ENCODE measurements around the gene VSTM2A.

VSTM2A gene

GRCh38 chr7:54560198-54560597 lies 18.0 kb downstream of the VSTM2A start:
- H3K9me3 Mint-ChIP-seq = no peaks in the 10 kb centered on the region
- H3K36me3 Mint-ChIP-seq (ENCODE audit: low read depth) = no peaks in the 10 kb centered on the region
- no peaks in the 10 kb centered on the region for H3K4me1 Mint-ChIP-seq (ENCODE audit: low read depth)
- H3K27me3 Mint-ChIP-seq = no peaks in the 10 kb centered on the region
- H3K4me3 Mint-ChIP-seq = no peak overlapping the region
- intact Hi-C loops (cut with micrococcal nuclease) = no loop called here
- no peak overlapping the region for H3K27ac Mint-ChIP-seq

GRCh38 chr7:54560723-54561122 lies 18.5 kb downstream of the VSTM2A start:
- no peak overlapping the region for H3K4me3 Mint-ChIP-seq
- no peaks in the 10 kb centered on the region for H3K4me1 Mint-ChIP-seq (ENCODE audit: low read depth)
- intact Hi-C loops (cut with micrococcal nuclease) = no loop called here
- no peaks in the 10 kb centered on the region for H3K36me3 Mint-ChIP-seq (ENCODE audit: low read depth)
- H3K27ac Mint-ChIP-seq = no peak overlapping the region
- H3K9me3 Mint-ChIP-seq = no peaks in the 10 kb centered on the region
- H3K27me3 Mint-ChIP-seq = no peaks in the 10 kb centered on the region

- H3K4me3 Mint-ChIP-seq = no peak overlapping the region
- H3K9me3 Mint-ChIP-seq = no peaks in the 10 kb centered on the region
- H3K4me1 Mint-ChIP-seq (ENCODE audit: low read depth) = no peaks in the 10 kb centered on the region
- no peak overlapping the region for H3K27ac Mint-ChIP-seq
- intact Hi-C loops (cut with micrococcal nuclease) = no loop called here
- no peaks in the 10 kb centered on the region for H3K27me3 Mint-ChIP-seq
- no peaks in the 10 kb centered on the region for H3K36me3 Mint-ChIP-seq (ENCODE audit: low read depth)
Measured at GRCh38 chr7:54563329-54563916, 21.2 kb downstream of the VSTM2A start.

- no peaks in the 10 kb centered on the region for H3K36me3 Mint-ChIP-seq (ENCODE audit: low read depth)
- intact Hi-C loops (cut with micrococcal nuclease) = no loop called here
- H3K4me3 Mint-ChIP-seq = no peak overlapping the region
- H3K9me3 Mint-ChIP-seq = no peaks in the 10 kb centered on the region
- no peak overlapping the region for H3K27ac Mint-ChIP-seq
- H3K27me3 Mint-ChIP-seq = no peaks in the 10 kb centered on the region
- H3K4me1 Mint-ChIP-seq (ENCODE audit: low read depth) = no peaks in the 10 kb centered on the region
Measured at GRCh38 chr7:54565432-54565831, 23.3 kb downstream of the VSTM2A start.

GRCh38 chr7:54581511-54581910 lies 39.3 kb downstream of the VSTM2A start:
- intact Hi-C loops (cut with micrococcal nuclease) = no loop called here
- Mint-ChIP-seq H3K9me3 (no peaks in the 10 kb centered on the region), H3K36me3 (ENCODE audit: low read depth) (no peaks in the 10 kb centered on the region), H3K4me1 (ENCODE audit: low read depth) (no peaks in the 10 kb centered on the region), H3K27me3 (no peaks in the 10 kb centered on the region), H3K4me3 (no peak overlapping the region), H3K27ac (no peak overlapping the region)

- no peak overlapping the region for H3K27ac Mint-ChIP-seq
- intact Hi-C loops (cut with micrococcal nuclease) = no loop called here
- H3K9me3 Mint-ChIP-seq = peaks cover 13% of the 10 kb centered on the region
- H3K4me3 Mint-ChIP-seq = no peak overlapping the region
- no peaks in the 10 kb centered on the region for H3K4me1 Mint-ChIP-seq (ENCODE audit: low read depth)
- H3K36me3 Mint-ChIP-seq (ENCODE audit: low read depth) = no peaks in the 10 kb centered on the region
- no peaks in the 10 kb centered on the region for H3K27me3 Mint-ChIP-seq
Measured at GRCh38 chr7:54591404-54592386, 49.5 kb downstream of the VSTM2A start.

- Mint-ChIP-seq H3K4me3 (no peak overlapping the region), H3K36me3 (ENCODE audit: low read depth) (no peaks in the 10 kb centered on the region), H3K27me3 (no peaks in the 10 kb centered on the region), H3K27ac (no peak overlapping the region), H3K9me3 (peaks cover 52% of the 10 kb centered on the region), H3K4me1 (ENCODE audit: low read depth) (no peaks in the 10 kb centered on the region)
- intact Hi-C loops (cut with micrococcal nuclease) = no loop called here
Measured at GRCh38 chr7:54596747-54597146, 54.6 kb downstream of the VSTM2A start.

- no peaks in the 10 kb centered on the region for H3K36me3 Mint-ChIP-seq (ENCODE audit: low read depth)
- peaks cover 13% of the 10 kb centered on the region for H3K9me3 Mint-ChIP-seq
- no peak overlapping the region for H3K27ac Mint-ChIP-seq
- no peak overlapping the region for H3K4me3 Mint-ChIP-seq
- H3K27me3 Mint-ChIP-seq = no peaks in the 10 kb centered on the region
- intact Hi-C loops (cut with micrococcal nuclease) = no loop called here
- no peaks in the 10 kb centered on the region for H3K4me1 Mint-ChIP-seq (ENCODE audit: low read depth)
Measured at GRCh38 chr7:54615537-54615936, 73.4 kb downstream of the VSTM2A start.
